ENCODE results near the gene CAMSAP3. TPM values are rescaled to one million over a fixed set of nuclear protein-coding genes. Genes with fewer than 3 reads are reported as not detected.

The CAMSAP3 gene
- total RNA-seq, 1 experiment from 2014 or later, result 28.4 TPM

DNA sequence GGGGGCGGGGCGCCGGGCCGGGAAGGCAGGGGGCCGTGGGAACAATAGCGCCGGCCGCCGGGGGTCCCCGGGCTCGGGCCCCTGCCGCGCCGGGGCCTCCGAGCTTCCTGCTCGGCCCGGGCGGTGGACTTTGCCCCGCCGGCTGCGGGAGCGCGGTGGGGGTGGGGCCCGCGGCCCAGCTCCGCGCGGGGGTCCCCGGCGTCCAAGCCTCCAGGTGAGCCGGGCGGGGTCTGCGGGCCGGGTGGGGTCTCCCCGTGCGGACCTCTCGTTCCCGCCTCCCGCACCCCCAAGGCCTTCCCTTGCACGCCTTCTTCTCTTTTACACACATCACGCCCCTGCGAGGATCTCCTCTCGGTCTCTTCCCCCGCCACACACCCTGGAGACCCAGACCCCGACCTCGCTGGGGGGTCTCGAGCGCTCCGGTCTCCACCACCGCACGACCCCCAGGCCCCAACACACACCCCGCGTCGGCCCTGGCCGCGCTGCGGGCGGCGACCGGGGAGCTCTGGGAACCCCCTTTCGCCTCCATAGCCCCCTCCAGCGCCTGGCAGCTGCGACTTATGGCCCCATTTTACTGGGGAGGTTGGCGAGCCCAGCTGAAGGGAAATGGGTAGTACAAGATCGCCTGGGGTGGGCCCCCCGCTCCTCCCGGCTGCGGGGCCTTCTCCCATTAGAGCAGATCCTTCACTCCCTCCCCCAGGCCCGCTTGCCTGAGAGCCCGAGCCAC is 711 bp downstream of the CAMSAP3 start:
- peak overlapping the region; percentile 33 for H3K9ac ChIP-seq (ENCODE audit: extremely low read depth, insufficient read length, low read length)
- H2BK12ac ChIP-seq (ENCODE audit: insufficient read length, low read depth, low read length), result no peak overlapping the region
- H3K9me3 ChIP-seq (ENCODE audit: control insufficient read depth, low read depth, low read length), result no peaks in the 10 kb centered on the region
- no CpG with 5 or more reads among the region's 70 CpGs for WGBS (ENCODE audit: extremely low coverage, insufficient read length, low lambda C conversion rate)
- H3T11ph ChIP-seq (ENCODE audit: low read length), result no peak overlapping the region
- H2BK15ac ChIP-seq (ENCODE audit: low read depth, low read length), result no peak overlapping the region
- H3K27me3 Mint-ChIP-seq (ENCODE audit: low read depth), result peaks cover 25% of the 10 kb centered on the region
- H3K23ac ChIP-seq (ENCODE audit: insufficient read length, low read depth, low read length), result no peak overlapping the region
- TF ChIP-seq, protein P1, sequence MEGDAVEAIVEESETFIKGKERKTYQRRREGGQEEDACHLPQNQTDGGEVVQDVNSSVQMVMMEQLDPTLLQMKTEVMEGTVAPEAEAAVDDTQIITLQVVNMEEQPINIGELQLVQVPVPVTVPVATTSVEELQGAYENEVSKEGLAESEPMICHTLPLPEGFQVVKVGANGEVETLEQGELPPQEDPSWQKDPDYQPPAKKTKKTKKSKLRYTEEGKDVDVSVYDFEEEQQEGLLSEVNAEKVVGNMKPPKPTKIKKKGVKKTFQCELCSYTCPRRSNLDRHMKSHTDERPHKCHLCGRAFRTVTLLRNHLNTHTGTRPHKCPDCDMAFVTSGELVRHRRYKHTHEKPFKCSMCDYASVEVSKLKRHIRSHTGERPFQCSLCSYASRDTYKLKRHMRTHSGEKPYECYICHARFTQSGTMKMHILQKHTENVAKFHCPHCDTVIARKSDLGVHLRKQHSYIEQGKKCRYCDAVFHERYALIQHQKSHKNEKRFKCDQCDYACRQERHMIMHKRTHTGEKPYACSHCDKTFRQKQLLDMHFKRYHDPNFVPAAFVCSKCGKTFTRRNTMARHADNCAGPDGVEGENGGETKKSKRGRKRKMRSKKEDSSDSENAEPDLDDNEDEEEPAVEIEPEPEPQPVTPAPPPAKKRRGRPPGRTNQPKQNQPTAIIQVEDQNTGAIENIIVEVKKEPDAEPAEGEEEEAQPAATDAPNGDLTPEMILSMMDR (conservative IDR thresholded peaks at IDR 0.05), result no peak
- no peak overlapping the region for H4K91ac ChIP-seq (ENCODE audit: insufficient read length, low read depth, low read length)
- H2BK120ac ChIP-seq (ENCODE audit: low read depth, low read length, poor library complexity, severe bottlenecking), result no peak overlapping the region
- no peaks in the 10 kb centered on the region for H3K9me3 Mint-ChIP-seq
- peaks cover 16 to 18% of the 10 kb centered on the region in 2 experiments for H3K4me1 Mint-ChIP-seq
- peak overlapping the region; percentile 67 for H3K4me2 ChIP-seq (ENCODE audit: insufficient read depth, insufficient read length, low read length)
- H4K8ac ChIP-seq (replicated peaks; ENCODE audit: insufficient read length, low read depth, low read length), result no peak overlapping the region
- no peaks in the 10 kb centered on the region for H3K27me3 ChIP-seq (ENCODE audit: insufficient read depth, low read length)
- peaks cover 3 to 18% (median 12%) of the 10 kb centered on the region in 3 experiments; a peak in 4 of 7 replicates for H3K36me3 Mint-ChIP-seq (ENCODE audit: insufficient read depth in 1 of 3, low read depth in 3 of 3)
- H3K56ac ChIP-seq (ENCODE audit: insufficient read length, low read depth, low read length), result no peak overlapping the region
- H2AK5ac ChIP-seq (ENCODE audit: insufficient read length, low read length), result no peak overlapping the region
- no peak overlapping the region for H4K5ac ChIP-seq (ENCODE audit: insufficient read length, low read depth, low read length)
- peak overlapping the region; percentile 80 to 86 for H3K4me3 Mint-ChIP-seq
- H3K27ac ChIP-seq (ENCODE audit: insufficient read length, low read depth, low read length), result no peak overlapping the region
- no peaks in the 10 kb centered on the region for H4K20me1 ChIP-seq (ENCODE audit: control insufficient read depth, insufficient read depth, insufficient read length)
- no peak overlapping the region for H2BK20ac ChIP-seq (ENCODE audit: low read depth, low read length, poor library complexity, severe bottlenecking)
- H3K79me2 ChIP-seq (ENCODE audit: insufficient read depth, low read length), result no peaks in the 10 kb centered on the region; the same call in 1 of the 2 replicates
- H3K4ac ChIP-seq (ENCODE audit: low read depth, low read length), result no peak overlapping the region
- peaks cover 9% of the 10 kb centered on the region for H3K23me2 ChIP-seq (ENCODE audit: insufficient read length, low read depth, low read length, poor library complexity, severe bottlenecking)
- peaks cover 3% of the 10 kb centered on the region for H3K79me1 ChIP-seq (ENCODE audit: insufficient read depth, low read depth, low read length, poor library complexity, severe bottlenecking)
- H2BK5ac ChIP-seq (ENCODE audit: insufficient read length, low read length), result no peak overlapping the region
- no peak overlapping the region for H3K18ac ChIP-seq (ENCODE audit: insufficient read length, low read depth, low read length)
- H2AFZ ChIP-seq (ENCODE audit: low read length), result no peak overlapping the region
- H3K14ac ChIP-seq (ENCODE audit: insufficient read depth, low read length), result 0 out of 2 replicates have a peak overlapping the region, but pooled peaks have one; percentile 46
- DNase-seq, result no peak
- H3K27ac Mint-ChIP-seq, result no peak overlapping the region
- no peaks in the 10 kb centered on the region; the same call in 1 of the 2 replicates for H3K4me1 ChIP-seq (ENCODE audit: insufficient read depth, low read length)

Measured in H9 (cell line).